ENCODE measurements around the gene ZCCHC7. TPM values are rescaled to one million over a fixed set of nuclear protein-coding genes. Genes with fewer than 3 reads are reported as not detected.
"Not testable (repeated sequence)": the region's sequence is repeated elsewhere in the genome, so short reads cannot be mapped to it uniquely, and the experiment has no call there.

Gene ZCCHC7
- total and polyA plus RNA-seq, 2 experiments from 2014 or later, result 29.8 to 38.8 TPM

DNA sequence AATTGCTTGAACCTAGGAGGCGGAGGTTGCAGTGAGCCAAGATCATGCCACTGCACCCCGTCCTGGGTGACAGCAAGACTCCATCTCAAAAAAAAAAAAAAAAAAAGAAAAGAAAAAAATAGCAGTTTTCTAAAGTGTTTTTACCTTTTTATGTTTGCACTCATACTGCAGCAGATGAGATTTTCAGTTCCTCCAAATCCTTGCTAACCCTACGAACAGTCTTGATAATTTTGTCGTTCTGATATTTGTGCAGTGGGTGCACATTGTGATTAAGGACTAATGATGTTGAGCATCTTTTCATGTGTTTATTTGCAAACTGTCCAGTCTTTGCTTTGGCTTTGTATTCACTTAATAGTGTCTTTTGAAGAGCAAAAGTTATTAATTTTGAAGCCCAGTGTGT, 42.9 kb downstream of the ZCCHC7 start:
- H3K9me2 ChIP-seq (ENCODE audit: insufficient read depth), result no peaks in the 10 kb centered on the region
- Mint-ChIP-seq H3K27me3 (ENCODE audit: insufficient read depth, low read depth, poor library complexity) (peaks cover 2% of the 10 kb centered on the region), H3K36me3 (ENCODE audit: low read depth) (0 out of 3 replicates have a peak, but pooled peaks cover 6% of the 10 kb centered on the region), H3K4me3 (no peak overlapping the region), H3K4me1 (peaks cover 10% of the 10 kb centered on the region), H3K27ac (no peak overlapping the region), H3K9me3 (no peaks in the 10 kb centered on the region)
- no peak overlapping the region for H3K27ac ChIP-seq (ENCODE audit: low read depth)
- H3K79me2 ChIP-seq (replicated peaks; ENCODE audit: insufficient read depth), result peaks cover 13% of the 10 kb centered on the region
- no peaks in the 10 kb centered on the region for H3F3A ChIP-seq (replicated peaks; ENCODE audit: low read depth)
- no peaks in the 10 kb centered on the region; the same call in 1 of the 2 replicates for H4K20me1 ChIP-seq (replicated peaks; ENCODE audit: insufficient read depth)
- TF ChIP-seq ZNF331 (CRISPR knock-in tag; IDR thresholded peaks at IDR 0.05; ENCODE audit: low read depth) (no peak), POLR2AphosphoS5 (IDR thresholded peaks at IDR 0.05; ENCODE audit: low read depth) (no peak), STAT1 (IDR thresholded peaks at IDR 0.05; ENCODE audit: unreplicated experiment) (no peak), CREB1 (CRISPR knock-in tag; IDR thresholded peaks at IDR 0.05; ENCODE audit: low read depth) (no peak), NANOG (IDR thresholded peaks at IDR 0.05; ENCODE audit: borderline replicate concordance) (no peak), ZNF462 (CRISPR knock-in tag; IDR thresholded peaks at IDR 0.05) (no peak), CTCF (conservative IDR thresholded peaks at IDR 0.05; ENCODE audit: low read depth in 2 of 2) (no peak)
- H3K36me3 ChIP-seq (ENCODE audit: insufficient read depth), result no peaks in the 10 kb centered on the region
- H3K27me3 ChIP-seq (ENCODE audit: insufficient read depth), result no peaks in the 10 kb centered on the region
- ATAC-seq (no peak), DNase-seq (ENCODE audit: low spot score) (no peak)
- no peak overlapping the region for H3K4me2 ChIP-seq
- no peak overlapping the region for H3K4me3 ChIP-seq
- no peak overlapping the region for H2AFZ ChIP-seq
- H3K4me1 ChIP-seq (ENCODE audit: insufficient read depth), result peaks cover 5% of the 10 kb centered on the region; the same call in 1 of the 2 replicates

DNA sequence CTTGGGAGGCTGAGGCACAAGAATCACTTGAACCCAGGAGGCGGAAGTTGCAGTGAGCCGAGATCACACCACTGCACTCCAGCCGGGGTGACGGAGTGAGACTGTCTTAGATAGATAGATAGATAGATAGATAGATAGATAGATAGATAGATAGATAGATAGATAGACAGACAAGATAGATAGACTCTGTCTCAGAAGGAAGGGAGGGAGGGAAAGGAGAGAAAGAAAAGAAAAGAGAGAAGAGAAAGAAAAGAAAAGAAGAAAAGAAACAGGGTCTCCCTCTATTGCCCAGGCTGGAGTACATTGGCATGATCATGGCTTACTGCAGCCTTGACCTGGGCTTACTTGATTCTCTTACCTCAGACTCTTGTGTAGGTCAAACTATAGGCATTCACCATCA, 44.0 kb downstream of the ZCCHC7 start:
- H3K9me3 Mint-ChIP-seq; H3K27ac ChIP-seq (ENCODE audit: low read depth); H3F3A ChIP-seq (replicated peaks; ENCODE audit: low read depth); ATAC-seq; H2AFZ ChIP-seq; H3K36me3 ChIP-seq (ENCODE audit: insufficient read depth); H3K27me3 Mint-ChIP-seq (ENCODE audit: insufficient read depth, low read depth, poor library complexity); H3K36me3 Mint-ChIP-seq (ENCODE audit: low read depth); H4K20me1 ChIP-seq (replicated peaks; ENCODE audit: insufficient read depth); H3K4me1 ChIP-seq (ENCODE audit: insufficient read depth); H3K27me3 ChIP-seq (ENCODE audit: insufficient read depth); H3K9me2 ChIP-seq (ENCODE audit: insufficient read depth); DNase-seq (ENCODE audit: low spot score); H3K4me3 ChIP-seq; H3K4me3 Mint-ChIP-seq; H3K4me2 ChIP-seq: not testable (repeated sequence)
- Mint-ChIP-seq H3K4me1 (peaks cover 10% of the 10 kb centered on the region), H3K27ac (0 out of 2 replicates have a peak overlapping the region, but pooled peaks have one; percentile 46)
- H3K79me2 ChIP-seq (replicated peaks; ENCODE audit: insufficient read depth), result peaks cover 15% of the 10 kb centered on the region
